WERI-Rb-1 (cell line): ENCODE measurements around the gene RXRG.

Experiments
- DNase-seq: peaks from one replicate; pipeline ENCODE4 v3.0.0-alpha.2; 2020
- H3K27ac ChIP-seq: fragments of 250-450 bp; sonication (Bioruptor Pico); 2 replicates; pipeline ENCODE4 v1.5.1; 2020; ENCODE audit warnings: mild to moderate bottlenecking, moderate library complexity
- H3K27me3 ChIP-seq: fragments of 250-450 bp; sonication (Bioruptor Pico); 2 replicates; pipeline ENCODE4 v1.5.1; 2021; ENCODE audit warnings: mild to moderate bottlenecking, low read depth, moderate library complexity; ENCODE audit not compliant: insufficient read depth, severe bottlenecking
- H3K36me3 ChIP-seq: fragments of 250-450 bp; sonication (Bioruptor Pico); 2 replicates; pipeline ENCODE4 v1.5.1; 2020; ENCODE audit warnings: mild to moderate bottlenecking, moderate library complexity
- H3K4me3 ChIP-seq: 2 replicates; pipeline ENCODE4 v1.5.1; 2011; ENCODE audit warnings: low read depth, mild to moderate bottlenecking, control low read depth, low read length
- H3K9me3 ChIP-seq: fragments of 250-450 bp; sonication (Bioruptor Pico); 2 replicates; pipeline ENCODE4 v1.5.1; 2021; ENCODE audit warnings: mild to moderate bottlenecking, moderate library complexity; ENCODE audit not compliant: severe bottlenecking
- TF ChIP-seq, protein P1 (sequence below): IDR thresholded peaks from 2 replicates; pipeline ENCODE4 v1.5.1; 2011; ENCODE audit warnings: low read depth, mild to moderate bottlenecking, control low read depth, inconsistent platforms, low read length

RXRG gene

DNA sequence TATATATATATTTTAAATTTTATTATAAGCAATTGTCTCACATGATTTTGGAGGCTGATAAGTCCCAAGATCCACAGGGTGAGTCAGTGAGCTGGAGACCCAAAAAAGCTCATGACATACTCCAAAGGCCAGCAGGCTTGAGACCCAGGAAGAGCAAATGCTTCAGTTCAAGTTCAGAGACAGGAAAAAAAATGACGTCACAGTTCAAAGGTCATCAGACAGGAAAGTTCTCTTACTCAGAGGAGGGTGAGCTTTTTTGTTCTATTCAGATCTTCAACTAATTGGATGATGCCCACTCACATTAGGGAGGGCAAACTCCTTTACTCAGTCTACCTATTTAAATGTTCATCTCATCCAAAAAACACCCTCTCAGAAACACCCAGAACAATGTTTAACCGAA is 18.2 kb downstream of the RXRG start:
- H3K4me3 ChIP-seq: no peak overlapping the region
- DNase-seq: no peak
- H3K36me3 ChIP-seq: peaks cover 100% of the 10 kb centered on the region
- no peaks in the 10 kb centered on the region for H3K9me3 ChIP-seq
- H3K27ac ChIP-seq: 0 out of 2 replicates have a peak overlapping the region, but pooled peaks have one; percentile 16
- TF ChIP-seq, protein P1, sequence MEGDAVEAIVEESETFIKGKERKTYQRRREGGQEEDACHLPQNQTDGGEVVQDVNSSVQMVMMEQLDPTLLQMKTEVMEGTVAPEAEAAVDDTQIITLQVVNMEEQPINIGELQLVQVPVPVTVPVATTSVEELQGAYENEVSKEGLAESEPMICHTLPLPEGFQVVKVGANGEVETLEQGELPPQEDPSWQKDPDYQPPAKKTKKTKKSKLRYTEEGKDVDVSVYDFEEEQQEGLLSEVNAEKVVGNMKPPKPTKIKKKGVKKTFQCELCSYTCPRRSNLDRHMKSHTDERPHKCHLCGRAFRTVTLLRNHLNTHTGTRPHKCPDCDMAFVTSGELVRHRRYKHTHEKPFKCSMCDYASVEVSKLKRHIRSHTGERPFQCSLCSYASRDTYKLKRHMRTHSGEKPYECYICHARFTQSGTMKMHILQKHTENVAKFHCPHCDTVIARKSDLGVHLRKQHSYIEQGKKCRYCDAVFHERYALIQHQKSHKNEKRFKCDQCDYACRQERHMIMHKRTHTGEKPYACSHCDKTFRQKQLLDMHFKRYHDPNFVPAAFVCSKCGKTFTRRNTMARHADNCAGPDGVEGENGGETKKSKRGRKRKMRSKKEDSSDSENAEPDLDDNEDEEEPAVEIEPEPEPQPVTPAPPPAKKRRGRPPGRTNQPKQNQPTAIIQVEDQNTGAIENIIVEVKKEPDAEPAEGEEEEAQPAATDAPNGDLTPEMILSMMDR: no peak
- no peaks in the 10 kb centered on the region for H3K27me3 ChIP-seq

DNA sequence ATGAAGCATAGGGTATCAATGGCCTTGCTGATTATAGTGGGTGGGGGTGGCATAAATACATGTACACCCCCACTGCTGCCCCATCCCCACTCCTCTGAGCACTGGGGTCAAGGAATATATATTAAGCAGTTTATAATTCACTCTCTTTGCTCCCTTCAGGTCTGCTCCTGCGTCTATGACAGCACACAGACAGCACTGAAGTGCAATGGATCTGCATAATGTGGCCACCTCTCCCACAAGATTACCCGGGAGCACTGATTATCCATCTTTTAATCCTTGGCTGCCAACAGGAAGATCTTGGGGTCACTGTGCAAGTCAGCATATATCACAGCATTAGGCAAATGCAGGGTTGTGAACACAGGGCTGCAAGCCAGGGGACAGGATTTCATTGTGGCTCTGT is 19.3 kb downstream of the RXRG start:
- Histone ChIP-seq H3K9me3 (no peaks in the 10 kb centered on the region), H3K36me3 (peaks cover 100% of the 10 kb centered on the region), H3K27me3 (no peaks in the 10 kb centered on the region), H3K27ac (no peak overlapping the region), H3K4me3 (no peak overlapping the region)
- TF ChIP-seq, protein P1: no peak
- peak; percentile 55 for DNase-seq

DNA sequence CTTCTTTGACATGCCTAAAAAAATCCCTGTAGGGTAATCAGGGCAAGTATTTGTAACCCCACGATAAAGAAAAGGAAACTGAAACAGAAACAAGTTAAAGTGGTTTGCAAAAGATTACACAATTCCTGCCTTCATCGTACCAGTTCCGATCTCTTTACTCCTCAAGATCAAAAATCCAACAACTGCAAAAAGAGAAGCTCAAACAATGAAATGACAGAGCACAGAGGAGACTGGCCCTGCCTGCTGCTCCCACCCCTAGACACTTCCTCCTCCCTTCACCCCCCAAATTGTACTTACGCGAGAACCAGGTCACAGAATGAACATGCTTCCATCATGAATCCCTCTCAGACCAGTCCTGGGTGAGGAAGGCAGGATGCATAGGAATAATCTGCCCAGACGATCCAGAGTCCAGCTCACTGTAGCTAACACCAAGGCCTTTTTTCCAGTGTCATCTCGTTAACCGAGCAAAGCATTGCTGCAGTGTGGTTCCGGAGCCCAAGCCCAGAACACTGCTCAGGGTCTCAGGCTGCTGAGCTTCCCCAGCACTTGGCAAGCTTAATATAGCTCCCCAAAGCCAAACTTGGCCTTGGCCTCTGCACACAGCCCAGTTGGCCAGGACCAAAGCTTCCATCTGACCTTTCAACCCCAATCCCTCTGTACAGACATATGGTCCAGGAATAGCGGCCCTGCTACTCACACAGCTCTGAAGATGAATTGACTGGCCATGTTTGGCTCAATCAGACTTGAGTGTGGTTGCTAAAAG is 20.3 kb downstream of the RXRG start:
- no peak for DNase-seq
- Histone ChIP-seq H3K9me3 (no peaks in the 10 kb centered on the region), H3K36me3 (peaks cover 100% of the 10 kb centered on the region), H3K27ac (peak overlapping the region; percentile 8; the same call in 1 of the 2 replicates), H3K4me3 (no peak overlapping the region), H3K27me3 (no peaks in the 10 kb centered on the region)
- TF ChIP-seq, protein P1: no peak

DNA sequence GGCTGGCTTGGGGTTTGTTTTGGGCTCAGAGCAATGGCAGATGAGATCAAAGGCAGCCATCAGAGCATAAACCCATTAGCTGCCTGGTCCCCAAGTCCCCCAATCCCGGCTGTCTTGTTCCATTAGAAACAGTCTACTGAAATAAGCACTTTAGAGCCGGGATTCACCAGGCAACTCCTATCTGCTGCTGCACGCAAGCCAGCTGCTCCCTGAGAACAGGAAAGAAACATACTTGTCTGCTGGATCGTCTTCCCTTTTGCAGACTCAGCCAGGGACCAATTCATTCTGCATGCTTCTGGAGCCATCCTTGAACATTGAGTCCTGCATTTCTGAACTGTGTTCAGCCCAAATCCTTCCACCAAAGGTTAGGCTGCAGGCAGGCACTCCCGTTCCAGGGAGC is 21.8 kb downstream of the RXRG start:
- H3K27me3 ChIP-seq: no peaks in the 10 kb centered on the region
- TF ChIP-seq, protein P1: no peak
- H3K4me3 ChIP-seq: no peak overlapping the region
- no peak overlapping the region for H3K27ac ChIP-seq
- no peaks in the 10 kb centered on the region for H3K9me3 ChIP-seq
- no peak for DNase-seq
- H3K36me3 ChIP-seq: peaks cover 100% of the 10 kb centered on the region

DNA sequence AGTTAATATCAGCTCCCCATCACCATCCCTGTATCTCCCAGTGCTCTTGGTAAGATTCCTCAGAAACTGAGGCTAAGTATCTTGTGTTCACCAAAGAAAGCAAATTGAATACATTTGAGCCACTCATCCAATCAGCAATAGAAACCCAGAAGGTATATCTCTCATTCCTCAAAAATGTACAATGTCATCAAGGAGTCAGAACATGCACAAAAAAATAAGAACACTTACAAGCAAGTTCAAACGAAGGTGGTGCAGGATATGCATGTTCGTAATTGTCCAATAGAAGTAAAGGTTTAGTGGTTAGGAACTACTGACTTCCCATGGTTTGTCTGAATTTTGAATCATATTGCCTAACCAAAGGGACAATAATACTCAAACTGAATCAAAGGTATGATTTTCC is 24.3 kb downstream of the RXRG start:
- TF ChIP-seq, protein P1: no peak
- H3K4me3 ChIP-seq: no peak overlapping the region
- no peak for DNase-seq
- no peaks in the 10 kb centered on the region for H3K27me3 ChIP-seq
- H3K9me3 ChIP-seq: no peaks in the 10 kb centered on the region
- no peak overlapping the region for H3K27ac ChIP-seq
- H3K36me3 ChIP-seq: peaks cover 98% of the 10 kb centered on the region

DNA sequence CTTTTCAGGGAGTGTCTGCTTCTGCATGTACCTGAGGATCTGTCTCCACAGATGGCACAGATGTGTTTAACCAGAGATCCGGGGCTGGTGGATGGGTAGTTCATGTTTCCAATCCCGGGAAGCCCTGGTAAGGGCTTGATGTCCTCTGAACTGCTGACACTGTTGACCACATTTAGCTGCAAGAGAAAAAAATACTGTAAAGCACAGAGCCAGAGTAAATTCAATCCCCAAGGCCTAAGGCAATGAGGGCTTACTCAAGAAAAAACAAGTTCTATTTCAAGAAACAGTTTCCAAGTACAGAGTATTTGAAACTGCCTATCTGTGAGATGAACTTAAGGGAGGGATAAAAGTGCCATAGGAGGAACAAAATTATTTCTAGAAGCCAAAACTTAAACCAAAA is 25.1 kb downstream of the RXRG start:
- no peak overlapping the region for H3K27ac ChIP-seq
- no peaks in the 10 kb centered on the region for H3K9me3 ChIP-seq
- H3K4me3 ChIP-seq: no peak overlapping the region
- TF ChIP-seq, protein P1: no peak
- peaks cover 98% of the 10 kb centered on the region for H3K36me3 ChIP-seq
- H3K27me3 ChIP-seq: no peaks in the 10 kb centered on the region
- DNase-seq: no peak
